Ovary (tissue), 3 donors: ENCODE measurements around the gene SEMA6C.

Experiments
- POLR2A ChIP-seq: fragments of 450-650 bp; IDR thresholded peaks from one replicate; pipeline ENCODE4 v1.6.1; 2017; ENCODE audit warnings: antibody characterized with exemption, mild to moderate bottlenecking, moderate library complexity
- TF ChIP-seq, protein P1 (sequence below), 3 donors: fragments of 450-650 bp in 2 of 3; fragments of 200-600 bp in 1 of 3; IDR thresholded peaks; one replicate each; pipeline versions ENCODE4 v1.5.1 to v1.8.0; 2016 to 2022; ENCODE audit warnings: antibody characterized with exemption in 3 of 3, mild to moderate bottlenecking in 1 of 3
- donor health status: DM: no; HTN: no; CAD: no.

DNA sequence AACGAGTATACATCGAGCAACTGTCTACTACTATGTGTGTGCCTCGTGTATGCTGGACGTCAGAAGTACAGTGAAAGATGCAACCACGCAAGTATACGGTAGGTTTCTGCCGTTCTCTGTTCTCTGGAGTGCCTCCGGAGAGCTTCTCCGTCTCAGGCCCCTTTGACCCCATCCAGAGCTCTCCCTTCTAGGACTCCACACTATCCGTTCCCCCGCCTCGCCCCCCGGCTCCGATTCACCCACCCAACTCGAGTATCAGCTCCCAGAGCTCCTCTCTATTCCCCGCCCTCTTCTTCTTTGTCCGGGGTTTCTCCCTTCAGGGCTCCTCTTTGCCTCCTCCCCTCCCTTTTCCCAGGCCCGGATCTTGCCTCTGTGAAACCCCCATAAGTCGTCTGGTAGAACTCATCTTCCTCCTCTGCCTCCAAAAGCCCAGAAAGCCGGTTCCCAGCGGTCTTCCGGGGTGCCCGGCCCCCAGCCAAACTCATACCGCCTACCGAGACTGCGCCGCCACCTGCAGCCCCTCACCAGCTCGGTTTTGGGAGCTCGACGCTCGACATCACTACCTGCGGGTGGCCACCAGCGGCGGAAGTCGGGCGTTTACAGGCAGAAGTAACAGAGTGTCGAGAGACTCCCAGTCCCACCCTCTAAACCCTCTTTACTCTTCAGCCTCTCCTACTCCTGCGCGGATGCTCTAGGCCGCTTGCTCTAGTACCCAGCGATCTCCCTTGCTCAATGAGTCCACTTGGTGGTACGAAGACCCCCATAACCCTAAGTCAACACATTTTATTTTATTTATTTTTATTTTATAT is 43.4 kb upstream of the SEMA6C start, which contains the start of gene VPS72:
- TF ChIP-seq, protein P1, sequence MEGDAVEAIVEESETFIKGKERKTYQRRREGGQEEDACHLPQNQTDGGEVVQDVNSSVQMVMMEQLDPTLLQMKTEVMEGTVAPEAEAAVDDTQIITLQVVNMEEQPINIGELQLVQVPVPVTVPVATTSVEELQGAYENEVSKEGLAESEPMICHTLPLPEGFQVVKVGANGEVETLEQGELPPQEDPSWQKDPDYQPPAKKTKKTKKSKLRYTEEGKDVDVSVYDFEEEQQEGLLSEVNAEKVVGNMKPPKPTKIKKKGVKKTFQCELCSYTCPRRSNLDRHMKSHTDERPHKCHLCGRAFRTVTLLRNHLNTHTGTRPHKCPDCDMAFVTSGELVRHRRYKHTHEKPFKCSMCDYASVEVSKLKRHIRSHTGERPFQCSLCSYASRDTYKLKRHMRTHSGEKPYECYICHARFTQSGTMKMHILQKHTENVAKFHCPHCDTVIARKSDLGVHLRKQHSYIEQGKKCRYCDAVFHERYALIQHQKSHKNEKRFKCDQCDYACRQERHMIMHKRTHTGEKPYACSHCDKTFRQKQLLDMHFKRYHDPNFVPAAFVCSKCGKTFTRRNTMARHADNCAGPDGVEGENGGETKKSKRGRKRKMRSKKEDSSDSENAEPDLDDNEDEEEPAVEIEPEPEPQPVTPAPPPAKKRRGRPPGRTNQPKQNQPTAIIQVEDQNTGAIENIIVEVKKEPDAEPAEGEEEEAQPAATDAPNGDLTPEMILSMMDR (IDR thresholded peaks at IDR 0.05): peak in 2 of 3 donors; percentile 30 to 63
- peak; percentile 43 for TF ChIP-seq POLR2A
